Psoas muscle (tissue), 8 donors: ENCODE results near the gene CCT7. TPM values are rescaled to one million over a fixed set of nuclear protein-coding genes. Genes with fewer than 3 reads are reported as not detected.
A peak's percentile ranks its signal among the peaks of the same experiment; 100 is the strongest.

Experiments used
- ATAC-seq, 4 donors: fragments of 200-7000 bp; cut with Tn5 transposase; one replicate each; pipeline ENCODE4 v1.9.1; 2020; ENCODE audit warnings: moderate library complexity in 3 of 4, mild to moderate bottlenecking in 2 of 4
- DNase-seq, 2 donors: peaks; one replicate each; pipeline ENCODE4 v3.0.0-alpha.2; 2020
- H3K27ac ChIP-seq: fragments of 200-600 bp; one replicate; pipeline ENCODE4 v1.8.0; 2022
- H3K27me3 ChIP-seq, 3 donors: fragments of 200-600 bp in 1 of 3; one replicate each; pipeline versions ENCODE4 v1.6.1 to v1.8.0; 2013 to 2022; ENCODE audit warnings: low read length in 2 of 3, mild to moderate bottlenecking in 2 of 3, moderate library complexity in 1 of 3; ENCODE audit not compliant: insufficient read depth in 3 of 3
- H3K36me3 ChIP-seq, 2 donors: fragments of 200-600 bp in 1 of 2; one replicate each; pipeline versions ENCODE4 v1.6.1 to v1.8.0; 2013 to 2022; ENCODE audit warnings: low read depth in 1 of 2, mild to moderate bottlenecking in 1 of 2, moderate library complexity in 1 of 2; ENCODE audit not compliant: insufficient read depth in 1 of 2
- H3K4me1 ChIP-seq: fragments of 200-600 bp; one replicate; pipeline ENCODE4 v1.8.0; 2022
- H3K4me3 ChIP-seq: fragments of 200-600 bp; one replicate; pipeline ENCODE4 v1.8.0; 2022; ENCODE audit warnings: mild to moderate bottlenecking
- H3K9me3 ChIP-seq: fragments of 200-600 bp; one replicate; pipeline ENCODE4 v1.8.0; 2022
- CTCF ChIP-seq: fragments of 200-600 bp; IDR thresholded peaks from one replicate; pipeline ENCODE4 v1.8.0; 2022; ENCODE audit warnings: antibody characterized with exemption
- WGBS, 3 donors: extraction: QIAGEN DNeasy Blood & Tissue Kit; methylation state at CpG; one replicate each; pipeline versions ENCODE4 v1.1.6 to v1.1.7; 2013; 5-methylcytosine and 5-hydroxymethylcytosine counted together
- intact Hi-C, 2 donors: fragments of 100-400 bp; cut with DNase I; formaldehyde crosslinking; loops; one replicate each; pipeline versions ENCODE4 v1.11.0 to v1.14.2; 2022
- polyA plus RNA-seq, 3 donors: library from polyadenylated mRNA; stranded (reverse); fragments of 200-250 nt; gene quantifications; one replicate each; pipeline ENCODE4 v1.2.3, GENCODE V29; 2013
- total RNA-seq, 4 donors: library from RNA; stranded (reverse); fragmentation: NEBNext Ultra II Directional in 2 of 4; extraction: Animal tissue kit (Norgen Biotek cat#: 25700) in 2 of 4; gene quantifications; one replicate each; pipeline versions ENCODE4 v1.2.1 to v1.2.4, GENCODE V29; 2021 to 2023
- donor health status: healthy with polysubstance abuse.
- donor health status: DM: no; HTN: no; CAD: no; lungs with moderate emphysema.
- donor health status: Bipolar disorder and iron deficiency.
- donor health status: healthy.
- donor health status: DM: yes; HTN: yes; CAD: no.
- donor health status: DM: no; HTN: no; CAD: no.
- donor health status: DM: no; HTN: no; CAD: no.
- donor health status: DM: yes; HTN: yes; CAD: no.

Gene CCT7
- total and polyA plus RNA-seq, 7 donors, result 249 to 316 (median 275) TPM

GRCh38 chr2:73282924-73283544, 48.9 kb downstream of the CCT7 start:
- ATAC-seq (no peak), DNase-seq (no peak)
- no peaks in the 10 kb centered on the region for H3K9me3 ChIP-seq
- H3K4me3 ChIP-seq, result no peak overlapping the region
- H3K36me3 ChIP-seq, result no peaks in the 10 kb centered on the region
- 36 to 46% (median 36%) methylated on average over 5 of the region's 5 CpGs for WGBS, 3 donors
- no peaks in the 10 kb centered on the region for H3K4me1 ChIP-seq
- H3K27ac ChIP-seq, result no peak overlapping the region
- no peak for TF ChIP-seq CTCF
- intact Hi-C loops, result no loop called here
- peaks cover 0 to 27% (median 21%) of the 10 kb centered on the region in 3 donors for H3K27me3 ChIP-seq

GRCh38 chr2:73283545-73284295, 49.6 kb downstream of the CCT7 start:
- Histone ChIP-seq H3K4me1 (no peaks in the 10 kb centered on the region), H3K36me3 (no peaks in the 10 kb centered on the region), H3K4me3 (peak overlapping the region; percentile 71), H3K9me3 (no peaks in the 10 kb centered on the region), H3K27ac (no peak overlapping the region), H3K27me3 (peaks cover 0 to 27% (median 21%) of the 10 kb centered on the region in 3 donors)
- intact Hi-C loops, result no loop called here
- no peak for TF ChIP-seq CTCF
- WGBS, 3 donors, result 4 to 6% (median 6%) methylated on average over 27 to 43 of the region's 43 CpGs
- DNase-seq (no peak), ATAC-seq (peak in 1 of 4 donors; percentile 24)

GRCh38 chr2:73284296-73285158, 50.4 kb downstream of the CCT7 start, which contains the start of gene FBXO41:
FBXO41 (minus strand) TSS chr2:73284478; CDS start chr2:73269630, 14,848 bp downstream.
- Histone ChIP-seq H3K36me3 (no peaks in the 10 kb centered on the region), H3K9me3 (no peaks in the 10 kb centered on the region), H3K4me1 (no peaks in the 10 kb centered on the region), H3K27me3 (peaks cover 0 to 33% (median 21%) of the 10 kb centered on the region in 3 donors), H3K27ac (no peak within 1 kb of the TSS), H3K4me3 (peak within 1 kb of the TSS; percentile 71)
- no peak for TF ChIP-seq CTCF
- ATAC-seq, result peak in 3 of 4 donors; percentile 30 to 63 (median 53)
- peak; percentile 35 to 57 for DNase-seq
- intact Hi-C loops, result no loop called here
- WGBS, 3 donors, result 1 to 2% (median 1%) methylated on average over 33 to 69 of the region's 69 CpGs

- no peaks in the 10 kb centered on the region for H3K9me3 ChIP-seq
- peak overlapping the region; percentile 71 for H3K4me3 ChIP-seq
- 44 to 48% (median 47%) methylated on average over 5 of the region's 5 CpGs for WGBS, 3 donors
- H3K4me1 ChIP-seq, result no peaks in the 10 kb centered on the region
- TF ChIP-seq CTCF, result no peak
- no peak for DNase-seq
- intact Hi-C loops, result no loop called here
- H3K27me3 ChIP-seq, result peaks cover 0 to 40% (median 21%) of the 10 kb centered on the region in 3 donors
- H3K27ac ChIP-seq, result no peak overlapping the region
- no peaks in the 10 kb centered on the region for H3K36me3 ChIP-seq
- peak in 3 of 4 donors; percentile 34 to 40 (median 39) for ATAC-seq
Observed at GRCh38 chr2:73285159-73285739, 51.1 kb downstream of the CCT7 start.
